PFSK-1 (cell line): ENCODE data around the gene MARCHF4.

Experiments
- POLR2AphosphoS5 ChIP-seq: IDR thresholded peaks from 2 replicates; pipeline ENCODE4 v1.6.1; 2012; ENCODE audit warnings: low read depth, mild to moderate bottlenecking, control low read depth, low read length, moderate library complexity
- TAF1 ChIP-seq: IDR thresholded peaks from 2 replicates; pipeline ENCODE4 v1.6.1; 2012; ENCODE audit warnings: low read length, control low read depth, borderline replicate concordance; ENCODE audit not compliant: insufficient read depth

- TF ChIP-seq POLR2AphosphoS5 (no peak), TAF1 (no peak)
Observed at GRCh38 chr2:216392018-216392562, 19.8 kb upstream of the MARCHF4 start.
